K562 (cell line): ENCODE measurements around the gene TYROBP. TPM values are rescaled to one million over a fixed set of nuclear protein-coding genes. Genes with fewer than 3 reads are reported as not detected.

Source experiments
- ATAC-seq: fragments of 200-7000 bp; cut with Tn5 transposase; 3 replicates; pipeline ENCODE4 v1.9.1; 2020; ENCODE audit warnings: moderate library complexity
- BruUV-seq: library from RNA; stranded (reverse); fragments of 400-500 nt; replicated peaks from 2 replicates; lab custom pipeline; 2021; lab: Mats Ljungman, UMichigan
- CTCF ChIA-PET: fragments of 300-600 bp; formaldehyde crosslinking; extraction: SDS; loops from one replicate; lab custom pipeline; 2021; ENCODE audit warnings: low intra/inter-chr PET ratio; lab: Yijun Ruan, JAX
- POLR2A ChIA-PET: fragments of 300-600, 350-650 bp; sonication (Branson Sonifier 250); formaldehyde crosslinking; extraction: SDS; loops from one replicate; lab custom pipeline; 2021; ENCODE audit warnings: antibody characterized with exemption, inconsistent platforms; lab: Yijun Ruan, JAX
- DNase-seq, 4 experiments: peaks; one replicate each; pipeline versions ENCODE4 v3.0.0 to v3.0.0-alpha.2; 2011 to 2018; ENCODE audit warnings: low spot score in 3 of 4, mixed read lengths in 3 of 4; ENCODE audit errors: extremely low read depth in 1 of 4
- FAIRE-seq: peaks from 2 replicates; lab custom pipeline; 2011; peaks lifted over from hg19 to GRCh38; lab: Jason Lieb, UNC
- H2AFZ ChIP-seq: 2 replicates; pipeline ENCODE4 v1.6.0; 2011; ENCODE audit warnings: low read depth, low read length, control low read depth, inconsistent platforms
- H3K27ac ChIP-seq: fragments of 200-600 bp; 3 replicates; pipeline ENCODE4 v1.8.0; 2011; ENCODE audit warnings: low read depth, mild to moderate bottlenecking, control low read depth, inconsistent platforms, low read length, moderate library complexity, mixed read lengths; ENCODE audit errors: extremely low read depth
- H3K27me3 ChIP-seq, 2 experiments: fragments of 300-600 bp in 1 of 2; 2 replicates in 1 of 2; 3 replicates in 1 of 2; pipeline versions ENCODE4 v1.6.0 to v1.8.0; 2011; ENCODE audit warnings: inconsistent platforms in 2 of 2, low read length in 2 of 2, mild to moderate bottlenecking in 1 of 2, mixed read lengths in 1 of 2, moderate library complexity in 1 of 2; ENCODE audit not compliant: control insufficient read depth in 2 of 2, insufficient read depth in 2 of 2
- H3K36me3 ChIP-seq: fragments of 300-600 bp; 3 replicates; pipeline ENCODE4 v1.8.0; 2011; ENCODE audit warnings: mild to moderate bottlenecking, low read length, inconsistent platforms; ENCODE audit not compliant: control insufficient read depth, insufficient read depth
- H3K4me1 ChIP-seq, 2 experiments: fragments of 200-600 bp in 1 of 2; replicated peaks in 1 of 2; 2 replicates in 1 of 2; 3 replicates in 1 of 2; pipeline versions ENCODE4 v1.5.1 to v1.8.0; 2011; ENCODE audit warnings: inconsistent platforms in 2 of 2, low read length in 2 of 2, mild to moderate bottlenecking in 1 of 2, mixed read lengths in 1 of 2, moderate library complexity in 1 of 2; ENCODE audit not compliant: control insufficient read depth in 2 of 2, insufficient read depth in 2 of 2
- H3K4me2 ChIP-seq: 2 replicates; pipeline ENCODE4 v1.6.1; 2011; ENCODE audit warnings: low read length, control low read depth, inconsistent platforms, mixed read lengths; ENCODE audit not compliant: insufficient read depth
- H3K4me3 ChIP-seq: fragments of 200-600 bp; sonication (generic), shearing (Covaris generic); 2 replicates; pipeline ENCODE4 v1.5.1; 2016; ENCODE audit warnings: control low read depth, inconsistent platforms
- H3K79me2 ChIP-seq: fragments of 200-600 bp; 3 replicates; pipeline ENCODE4 v1.8.0; 2011; ENCODE audit warnings: low read length, inconsistent platforms; ENCODE audit not compliant: control insufficient read depth, insufficient read depth
- H3K9ac ChIP-seq, 2 experiments: 2 replicates each; pipeline versions ENCODE4 v1.6.0 to v1.6.1; 2011; ENCODE audit warnings: low read depth in 2 of 2, low read length in 2 of 2, control low read depth in 1 of 2, inconsistent platforms in 1 of 2, mild to moderate bottlenecking in 1 of 2, mixed read lengths in 1 of 2; ENCODE audit not compliant: insufficient read depth in 1 of 2
- H3K9me1 ChIP-seq: one replicate; pipeline ENCODE4 v1.6.0; 2011; ENCODE audit warnings: inconsistent platforms, mild to moderate bottlenecking, low read length, moderate library complexity; ENCODE audit not compliant: control insufficient read depth, insufficient read depth
- H3K9me3 ChIP-seq: replicated peaks from 2 replicates; pipeline ENCODE4 v1.5.1; 2011; ENCODE audit warnings: low read depth, low read length, inconsistent platforms; ENCODE audit not compliant: control insufficient read depth, insufficient read depth
- H4K20me1 ChIP-seq: replicated peaks from 2 replicates; pipeline ENCODE4 v1.6.1; 2011; ENCODE audit warnings: low read length, inconsistent platforms, mixed read lengths; ENCODE audit not compliant: control insufficient read depth, insufficient read depth
- PHB2 ChIP-seq: fragments of 450-650 bp; IDR thresholded peaks from 2 replicates; pipeline ENCODE4 v1.6.1; 2017; ENCODE audit warnings: low read depth
- PTRF ChIP-seq: fragments of 450-650 bp; IDR thresholded peaks from 2 replicates; pipeline ENCODE4 v1.6.1; 2016; ENCODE audit warnings: mild to moderate bottlenecking, missing genetic modification characterization, missing compliant biosample characterization
- WGBS: fragments of 100-300 bp; shearing (Covaris generic); methylation state at CpG from one replicate; pipeline ENCODE4 v1.1.6; 2016; ENCODE audit warnings: low coverage, mixed read lengths; ENCODE audit not compliant: insufficient coverage; ENCODE audit errors: missing lambda C conversion rate; 5-methylcytosine and 5-hydroxymethylcytosine counted together
- in situ Hi-C: fragments of 300-500 bp; cut with MboI; formaldehyde crosslinking; loops from 4 replicates; pipeline ENCODE4 v1.15.0; 2018; ENCODE audit warnings: inconsistent platforms, mixed read lengths
- intact Hi-C: fragments of 100-400 bp; cut with micrococcal nuclease; formaldehyde crosslinking; loops from 2 replicates; pipeline ENCODE4 v1.14.2; 2022
- polyA plus RNA-seq, 8 experiments: library from polyadenylated mRNA; depleted of rRNA in 4 of 8; stranded (reverse) in 5 of 8; unstranded in 3 of 8; fragments of >200 nt; fragmentation: Nextera tagmentation in 2 of 8; fragmentation: Illumina TruSeq in 1 of 8; extraction: Ambion mirVana in 2 of 8; extraction: Trizol in 1 of 8; gene quantifications; 2 replicates each; pipeline versions ENCODE4 v1.2.1 to v1.2.3, GENCODE V29; 2011 to 2014; ENCODE audit warnings: inconsistent platforms in 1 of 8, missing spikeins in 1 of 8
- total RNA-seq, 7 experiments: library from RNA; depleted of rRNA in 6 of 7; stranded (reverse); fragments of >200 nt in 6 of 7; fragmentation: Illumina TruSeq in 2 of 7; extraction: Trizol in 2 of 7; gene quantifications; 2 replicates each; pipeline versions ENCODE4 v1.2.1 to v1.2.3, GENCODE V29; 2011 to 2021; ENCODE audit warnings: low replicate concordance in 1 of 7
- TF ChIP-seq, protein P1 (sequence below): IDR thresholded peaks from 2 replicates; pipeline ENCODE4 v1.6.1; 2016; ENCODE audit warnings: missing genetic modification characterization, missing compliant biosample characterization
- TF ChIP-seq, protein P2 (sequence below), 2 experiments: fragments of 450-650 bp; formaldehyde crosslinking in 1 of 2; IDR thresholded peaks; 2 replicates each; pipeline versions ENCODE4 v1.4.0 to v1.6.1; 2014 to 2020; ENCODE audit warnings: mild to moderate bottlenecking in 2 of 2, borderline replicate concordance in 1 of 2, low read depth in 1 of 2

The TYROBP gene
- total and polyA plus RNA-seq, 9 of the 15 experiments (the other 6 are each of a cell fraction or from before 2014, with no cell fraction given): 0.72 to 8.2 (median 2.4) TPM

DNA sequence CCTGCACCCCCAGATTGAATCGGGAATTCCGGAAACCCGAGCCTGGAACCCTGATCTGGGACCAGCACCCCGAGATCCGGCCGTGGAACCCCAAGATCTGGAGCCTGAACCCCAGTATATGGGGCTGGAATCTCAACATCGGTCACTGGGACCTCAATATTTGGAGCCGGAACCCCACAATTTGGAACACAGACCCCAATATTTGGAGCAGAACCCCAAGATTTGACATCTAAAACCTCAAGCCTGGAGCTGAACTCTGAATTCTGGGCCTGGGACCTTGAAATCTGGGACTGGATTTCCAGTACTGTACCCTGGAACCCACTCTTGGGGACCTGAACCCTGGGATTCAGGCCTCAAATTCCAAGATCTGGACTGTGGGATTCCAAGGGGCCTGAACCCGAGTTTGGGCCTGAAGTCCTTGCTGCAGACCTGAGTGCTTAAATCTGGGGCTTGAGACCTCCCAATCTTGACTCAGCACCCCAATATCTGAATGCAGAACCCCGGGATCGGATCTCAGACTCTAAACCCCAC lies 28.7 kb upstream of the TYROBP start:
- no peaks in the 10 kb centered on the region for H3K36me3 ChIP-seq
- no peak overlapping the region for H2AFZ ChIP-seq
- intact Hi-C loops: loop anchor here (10.0 kb wide), 1 partner anchor 112 kb away; no protein-coding TSS in a partner anchor
- no peaks in the 10 kb centered on the region for H3K9me1 ChIP-seq
- H4K20me1 ChIP-seq: 0 out of 2 replicates have a peak, but pooled peaks cover 4% of the 10 kb centered on the region
- in situ Hi-C loops: no loop called here
- H3K79me2 ChIP-seq: no peaks in the 10 kb centered on the region
- no peak overlapping the region for H3K4me3 ChIP-seq
- WGBS: 6% methylated on average over 11 of the region's 11 CpGs
- peaks cover 2 to 23% of the 10 kb centered on the region in 2 experiments; a peak in 3 of 5 replicates for H3K4me1 ChIP-seq
- ChIA-PET POLR2A (interaction anchor here (0.6 to 0.7 kb wide), 2 partner anchors 19 to 195 kb away, joined by 3 read pairs; partner anchors contain the start of gene IGFLR1), CTCF (no interaction called here)
- FAIRE-seq (no peak), ATAC-seq (no peak), DNase-seq (no peak)
- H3K9me3 ChIP-seq: no peaks in the 10 kb centered on the region
- no TSS peak for BruUV-seq
- H3K27ac ChIP-seq: no peak overlapping the region
- H3K9ac ChIP-seq: peak overlapping the region in 1 of 2 experiments; percentile 17; a peak in 1 of 4 replicates
- TF ChIP-seq PTRF (tag) (no peak), PHB2 (no peak)
- TF ChIP-seq, protein P1, sequence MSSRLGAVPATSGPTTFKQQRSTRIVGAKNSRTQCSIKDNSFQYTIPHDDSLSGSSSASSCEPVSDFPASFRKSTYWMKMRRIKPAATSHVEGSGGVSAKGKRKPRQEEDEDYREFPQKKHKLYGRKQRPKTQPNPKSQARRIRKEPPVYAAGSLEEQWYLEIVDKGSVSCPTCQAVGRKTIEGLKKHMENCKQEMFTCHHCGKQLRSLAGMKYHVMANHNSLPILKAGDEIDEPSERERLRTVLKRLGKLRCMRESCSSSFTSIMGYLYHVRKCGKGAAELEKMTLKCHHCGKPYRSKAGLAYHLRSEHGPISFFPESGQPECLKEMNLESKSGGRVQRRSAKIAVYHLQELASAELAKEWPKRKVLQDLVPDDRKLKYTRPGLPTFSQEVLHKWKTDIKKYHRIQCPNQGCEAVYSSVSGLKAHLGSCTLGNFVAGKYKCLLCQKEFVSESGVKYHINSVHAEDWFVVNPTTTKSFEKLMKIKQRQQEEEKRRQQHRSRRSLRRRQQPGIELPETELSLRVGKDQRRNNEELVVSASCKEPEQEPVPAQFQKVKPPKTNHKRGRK: no peak
- TF ChIP-seq, protein P2, sequence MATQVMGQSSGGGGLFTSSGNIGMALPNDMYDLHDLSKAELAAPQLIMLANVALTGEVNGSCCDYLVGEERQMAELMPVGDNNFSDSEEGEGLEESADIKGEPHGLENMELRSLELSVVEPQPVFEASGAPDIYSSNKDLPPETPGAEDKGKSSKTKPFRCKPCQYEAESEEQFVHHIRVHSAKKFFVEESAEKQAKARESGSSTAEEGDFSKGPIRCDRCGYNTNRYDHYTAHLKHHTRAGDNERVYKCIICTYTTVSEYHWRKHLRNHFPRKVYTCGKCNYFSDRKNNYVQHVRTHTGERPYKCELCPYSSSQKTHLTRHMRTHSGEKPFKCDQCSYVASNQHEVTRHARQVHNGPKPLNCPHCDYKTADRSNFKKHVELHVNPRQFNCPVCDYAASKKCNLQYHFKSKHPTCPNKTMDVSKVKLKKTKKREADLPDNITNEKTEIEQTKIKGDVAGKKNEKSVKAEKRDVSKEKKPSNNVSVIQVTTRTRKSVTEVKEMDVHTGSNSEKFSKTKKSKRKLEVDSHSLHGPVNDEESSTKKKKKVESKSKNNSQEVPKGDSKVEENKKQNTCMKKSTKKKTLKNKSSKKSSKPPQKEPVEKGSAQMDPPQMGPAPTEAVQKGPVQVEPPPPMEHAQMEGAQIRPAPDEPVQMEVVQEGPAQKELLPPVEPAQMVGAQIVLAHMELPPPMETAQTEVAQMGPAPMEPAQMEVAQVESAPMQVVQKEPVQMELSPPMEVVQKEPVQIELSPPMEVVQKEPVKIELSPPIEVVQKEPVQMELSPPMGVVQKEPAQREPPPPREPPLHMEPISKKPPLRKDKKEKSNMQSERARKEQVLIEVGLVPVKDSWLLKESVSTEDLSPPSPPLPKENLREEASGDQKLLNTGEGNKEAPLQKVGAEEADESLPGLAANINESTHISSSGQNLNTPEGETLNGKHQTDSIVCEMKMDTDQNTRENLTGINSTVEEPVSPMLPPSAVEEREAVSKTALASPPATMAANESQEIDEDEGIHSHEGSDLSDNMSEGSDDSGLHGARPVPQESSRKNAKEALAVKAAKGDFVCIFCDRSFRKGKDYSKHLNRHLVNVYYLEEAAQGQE (IDR thresholded peaks at IDR 0.05; ENCODE audit: borderline replicate concordance): no peak
- TF ChIP-seq, protein P2 (CRISPR knock-in tag; IDR thresholded peaks at IDR 0.05; ENCODE audit: low read depth): no peak
- peaks cover 24 to 60% of the 10 kb centered on the region in 2 experiments for H3K27me3 ChIP-seq
- H3K4me2 ChIP-seq: no peak overlapping the region
